Tibial nerve (tissue), 4 donors: ENCODE measurements around the gene SNX22. TPM values are rescaled to one million over a fixed set of nuclear protein-coding genes. Genes with fewer than 3 reads are reported as not detected.

Experiments
- DNase-seq, 2 donors: peaks; one replicate each; pipeline ENCODE4 v3.0.0-alpha.2; 2019; ENCODE audit warnings: low spot score in 2 of 2
- H3K27ac ChIP-seq, 4 donors: fragments of 200-600 bp; sonication (generic) in 3 of 4; one replicate each; pipeline ENCODE4 v1.5.1; 2017 to 2019; ENCODE audit warnings: mild to moderate bottlenecking in 1 of 4
- H3K27me3 ChIP-seq, 2 donors: fragments of 200-600 bp; sonication (generic) in 1 of 2; one replicate each; pipeline versions ENCODE4 v1.5.1 to v1.6.0; 2017 to 2019
- H3K36me3 ChIP-seq, 3 donors: fragments of 200-600 bp; sonication (generic); one replicate each; pipeline ENCODE4 v1.5.1; 2018 to 2019
- H3K4me1 ChIP-seq, 4 donors: fragments of 200-600 bp; sonication (generic) in 3 of 4; one replicate each; pipeline ENCODE4 v1.5.1; 2017 to 2019
- H3K4me3 ChIP-seq, 4 donors: fragments of 200-600 bp; sonication (generic) in 3 of 4; one replicate each; pipeline ENCODE4 v1.5.1; 2017 to 2019; ENCODE audit warnings: mild to moderate bottlenecking in 1 of 4, moderate library complexity in 1 of 4
- H3K9me3 ChIP-seq, 4 donors: fragments of 200-600 bp; sonication (generic) in 3 of 4; one replicate each; pipeline ENCODE4 v1.5.1; 2017 to 2019
- CTCF ChIP-seq, 5 experiments: fragments of 200-600 bp in 3 of 5; fragments of 450-650 bp in 2 of 5; sonication (generic) in 3 of 5; IDR thresholded peaks; one replicate each; pipeline ENCODE4 v1.5.1; 2016 to 2019; ENCODE audit warnings: antibody characterized with exemption in 5 of 5, mild to moderate bottlenecking in 3 of 5, moderate library complexity in 2 of 5
- EP300 ChIP-seq, 2 donors: sonication (generic); formaldehyde crosslinking; IDR thresholded peaks; one replicate each; pipeline ENCODE4 v1.6.1; 2017; ENCODE audit warnings: antibody characterized with exemption in 2 of 2, mild to moderate bottlenecking in 1 of 2
- POLR2A ChIP-seq, 2 donors: fragments of 450-650 bp; IDR thresholded peaks; one replicate each; pipeline ENCODE4 v1.6.1; 2017; ENCODE audit warnings: antibody characterized with exemption in 2 of 2, mild to moderate bottlenecking in 2 of 2, moderate library complexity in 2 of 2
- WGBS, 2 donors: methylation state at CpG; one replicate each; pipeline ENCODE4 v1.1.5; 2018; 5-methylcytosine and 5-hydroxymethylcytosine counted together
- total RNA-seq, 4 donors: library from RNA; depleted of rRNA; stranded (reverse); fragments of >200 nt; gene quantifications; one replicate each; pipeline ENCODE4 v1.1.0, GENCODE V29; 2016

Gene SNX22
- total RNA-seq, 4 donors from 2014 or later = 1.2 to 45.9 (median 28.7) TPM

- no peak for TF ChIP-seq EP300 (IDR thresholded peaks at IDR 0.05)
- no peak for TF ChIP-seq POLR2A (IDR thresholded peaks at IDR 0.05)
- TF ChIP-seq CTCF (IDR thresholded peaks at IDR 0.05) = no peak
- Histone ChIP-seq H3K4me1 (peaks cover 0 to 15% (median 0%) of the 10 kb centered on the region in 4 donors), H3K36me3 (peaks cover 26 to 100% (median 55%) of the 10 kb centered on the region in 3 donors), H3K27me3 (no peaks in the 10 kb centered on the region), H3K9me3 (no peaks in the 10 kb centered on the region), H3K27ac (peak overlapping the region in 1 of 4 donors; percentile 2), H3K4me3 (no peak overlapping the region)
- DNase-seq = no peak
- WGBS, 2 donors = 83 to 90% methylated on average over 10 of the region's 10 CpGs
These were observed 17.7 kb upstream of the SNX22 start for GRCh38 chr15:64133623-64134344.

GRCh38 chr15:64134345-64134829, 17.1 kb upstream of the SNX22 start:
- no peak overlapping the region for H3K4me3 ChIP-seq
- H3K9me3 ChIP-seq = no peaks in the 10 kb centered on the region
- DNase-seq = no peak
- 68 to 69% methylated on average over 5 to 9 of the region's 9 CpGs for WGBS, 2 donors
- TF ChIP-seq EP300 (IDR thresholded peaks at IDR 0.05) (no peak), POLR2A (IDR thresholded peaks at IDR 0.05) (no peak), CTCF (IDR thresholded peaks at IDR 0.05) (no peak)
- H3K4me1 ChIP-seq = peaks cover 0 to 15% (median 0%) of the 10 kb centered on the region in 4 donors
- H3K27me3 ChIP-seq = no peaks in the 10 kb centered on the region
- H3K36me3 ChIP-seq = peaks cover 26 to 95% (median 55%) of the 10 kb centered on the region in 3 donors
- H3K27ac ChIP-seq = peak overlapping the region in 1 of 4 donors; percentile 2

- TF ChIP-seq CTCF (IDR thresholded peaks at IDR 0.05) = no peak
- no peak for TF ChIP-seq POLR2A (IDR thresholded peaks at IDR 0.05)
- no peak for TF ChIP-seq EP300 (IDR thresholded peaks at IDR 0.05)
- DNase-seq = no peak
- H3K9me3 ChIP-seq = no peaks in the 10 kb centered on the region
- no peaks in the 10 kb centered on the region for H3K27me3 ChIP-seq
- no peak overlapping the region for H3K27ac ChIP-seq
- peaks cover 16 to 79% (median 40%) of the 10 kb centered on the region in 3 donors for H3K36me3 ChIP-seq
- H3K4me3 ChIP-seq = no peak overlapping the region
- H3K4me1 ChIP-seq = peaks cover 0 to 25% (median 0%) of the 10 kb centered on the region in 4 donors
- WGBS, 2 donors = 84 to 93% methylated on average over 7 of the region's 7 CpGs
These were observed 15.2 kb upstream of the SNX22 start for GRCh38 chr15:64136347-64136746.

- Histone ChIP-seq H3K4me3 (no peak overlapping the region), H3K4me1 (peaks cover 0 to 28% (median 0%) of the 10 kb centered on the region in 4 donors), H3K36me3 (peaks cover 14 to 79% (median 30%) of the 10 kb centered on the region in 3 donors), H3K9me3 (no peaks in the 10 kb centered on the region), H3K27ac (no peak overlapping the region), H3K27me3 (no peaks in the 10 kb centered on the region)
- no peak for DNase-seq
- 66 to 70% methylated on average over 7 to 8 of the region's 8 CpGs for WGBS, 2 donors
- TF ChIP-seq POLR2A (IDR thresholded peaks at IDR 0.05) (no peak), CTCF (IDR thresholded peaks at IDR 0.05) (no peak), EP300 (IDR thresholded peaks at IDR 0.05) (no peak)
These were observed 14.2 kb upstream of the SNX22 start for GRCh38 chr15:64137226-64137833.
